Neural progenitor cell (in vitro differentiated cells): Measurements from ENCODE around the gene WRAP73. TPM values are rescaled to one million over a fixed set of nuclear protein-coding genes. Genes with fewer than 3 reads are reported as not detected.

Source experiments
- DNase-seq: peaks from one replicate; pipeline ENCODE4 v3.0.0-alpha.2; 2016; ENCODE audit warnings: low spot score
- H2AFZ ChIP-seq: fragments of 200-600 bp; sonication (generic); replicated peaks from 2 replicates; pipeline ENCODE4 v1.6.1; 2016; ENCODE audit warnings: antibody characterized with exemption
- H3F3A ChIP-seq: fragments of 200-600 bp; sonication (generic); 2 replicates; pipeline ENCODE4 v1.6.1; 2016; ENCODE audit warnings: antibody characterized with exemption, low read depth
- H3K27ac ChIP-seq: fragments of 200-600 bp; sonication (generic); 2 replicates; pipeline ENCODE4 v1.5.1; 2016; ENCODE audit warnings: mild to moderate bottlenecking
- H3K27me3 ChIP-seq: fragments of 200-600 bp; sonication (generic); 2 replicates; pipeline ENCODE4 v1.6.1; 2016; ENCODE audit warnings: mild to moderate bottlenecking, moderate library complexity
- H3K36me3 ChIP-seq: fragments of 200-600 bp; sonication (generic); 2 replicates; pipeline ENCODE4 v1.5.1; 2016
- H3K4me1 ChIP-seq: fragments of 200-600 bp; sonication (generic); 2 replicates; pipeline ENCODE4 v1.6.1; 2016; ENCODE audit warnings: mixed run types
- H3K4me2 ChIP-seq: fragments of 200-600 bp; sonication (generic); 2 replicates; pipeline ENCODE4 v1.6.1; 2016
- H3K4me3 ChIP-seq: fragments of 200-600 bp; sonication (generic); 2 replicates; pipeline ENCODE4 v1.5.1; 2016
- H3K79me2 ChIP-seq: fragments of 200-600 bp; sonication (generic); 2 replicates; pipeline ENCODE4 v1.6.1; 2016; ENCODE audit warnings: low read depth
- H3K9ac ChIP-seq: fragments of 200-600 bp; sonication (generic); 2 replicates; pipeline ENCODE4 v1.6.1; 2016
- H3K9me3 ChIP-seq: fragments of 200-600 bp; sonication (generic); 2 replicates; pipeline ENCODE4 v1.5.1; 2016; ENCODE audit warnings: low read depth
- H4K20me1 ChIP-seq: fragments of 200-600 bp; sonication (generic); 2 replicates; pipeline ENCODE4 v1.6.1; 2016; ENCODE audit warnings: low read depth
- H3K27ac Mint-ChIP-seq: 3 replicates; pipeline ENCODE4 v1.8.0; 2021; ENCODE audit warnings: mixed read lengths
- H3K27me3 Mint-ChIP-seq: 2 replicates; pipeline ENCODE4 v1.8.0; 2022; ENCODE audit warnings: low read depth, mild to moderate bottlenecking, inconsistent platforms, moderate library complexity, mixed read lengths; ENCODE audit not compliant: insufficient read depth
- H3K36me3 Mint-ChIP-seq: 3 replicates; pipeline ENCODE4 v1.8.0; 2021; ENCODE audit warnings: mixed read lengths
- H3K4me1 Mint-ChIP-seq: 3 replicates; pipeline ENCODE4 v1.8.0; 2021; ENCODE audit warnings: mixed read lengths
- H3K4me3 Mint-ChIP-seq: 3 replicates; pipeline ENCODE4 v1.8.0; 2021; ENCODE audit warnings: mild to moderate bottlenecking, moderate library complexity, mixed read lengths
- H3K9me3 Mint-ChIP-seq: 3 replicates; pipeline ENCODE4 v1.8.0; 2020; ENCODE audit warnings: mixed read lengths
- EZH2 ChIP-seq: fragments of 200-600 bp; sonication (generic); IDR thresholded peaks from 2 replicates; pipeline ENCODE4 v1.6.1; 2017; ENCODE audit warnings: antibody characterized with exemption, mild to moderate bottlenecking, moderate library complexity
- EZH2phosphoT487 ChIP-seq: fragments of 200-600 bp; sonication (generic); IDR thresholded peaks from 2 replicates; pipeline ENCODE4 v1.6.1; 2017; ENCODE audit warnings: antibody characterized with exemption
- total RNA-seq: library from RNA; depleted of rRNA; stranded (reverse); fragments of >200 nt; gene quantifications from 2 replicates; pipeline ENCODE4 v1.2.3, GENCODE V29; 2015; ENCODE audit warnings: low replicate concordance
- TF ChIP-seq, protein P1 (sequence below): fragments of 200-600 bp; sonication (generic); IDR thresholded peaks from 2 replicates; pipeline ENCODE4 v1.5.1; 2017; ENCODE audit warnings: antibody characterized with exemption, mild to moderate bottlenecking

The WRAP73 gene
- total RNA-seq, 1 donor from 2014 or later: 12.0 TPM

GRCh38 chr1:3661631-3662030 is 11.7 kb upstream of the WRAP73 start:
- TF ChIP-seq EZH2 (no peak), EZH2phosphoT487 (no peak)
- TF ChIP-seq, protein P1, sequence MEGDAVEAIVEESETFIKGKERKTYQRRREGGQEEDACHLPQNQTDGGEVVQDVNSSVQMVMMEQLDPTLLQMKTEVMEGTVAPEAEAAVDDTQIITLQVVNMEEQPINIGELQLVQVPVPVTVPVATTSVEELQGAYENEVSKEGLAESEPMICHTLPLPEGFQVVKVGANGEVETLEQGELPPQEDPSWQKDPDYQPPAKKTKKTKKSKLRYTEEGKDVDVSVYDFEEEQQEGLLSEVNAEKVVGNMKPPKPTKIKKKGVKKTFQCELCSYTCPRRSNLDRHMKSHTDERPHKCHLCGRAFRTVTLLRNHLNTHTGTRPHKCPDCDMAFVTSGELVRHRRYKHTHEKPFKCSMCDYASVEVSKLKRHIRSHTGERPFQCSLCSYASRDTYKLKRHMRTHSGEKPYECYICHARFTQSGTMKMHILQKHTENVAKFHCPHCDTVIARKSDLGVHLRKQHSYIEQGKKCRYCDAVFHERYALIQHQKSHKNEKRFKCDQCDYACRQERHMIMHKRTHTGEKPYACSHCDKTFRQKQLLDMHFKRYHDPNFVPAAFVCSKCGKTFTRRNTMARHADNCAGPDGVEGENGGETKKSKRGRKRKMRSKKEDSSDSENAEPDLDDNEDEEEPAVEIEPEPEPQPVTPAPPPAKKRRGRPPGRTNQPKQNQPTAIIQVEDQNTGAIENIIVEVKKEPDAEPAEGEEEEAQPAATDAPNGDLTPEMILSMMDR: no peak

GRCh38 chr1:3660704-3661103 is 10.8 kb upstream of the WRAP73 start:
- no peaks in the 10 kb centered on the region for H3K36me3 ChIP-seq
- H3K9me3 Mint-ChIP-seq: no peaks in the 10 kb centered on the region
- H3K4me1 Mint-ChIP-seq: peaks cover 3% of the 10 kb centered on the region
- no peaks in the 10 kb centered on the region for H3F3A ChIP-seq
- H3K27me3 Mint-ChIP-seq: peaks cover 19% of the 10 kb centered on the region
- H2AFZ ChIP-seq: no peak overlapping the region
- no peaks in the 10 kb centered on the region for H3K79me2 ChIP-seq
- no peak overlapping the region for H3K4me2 ChIP-seq
- H3K4me3 ChIP-seq: no peak overlapping the region
- no peak for DNase-seq
- no peaks in the 10 kb centered on the region for H3K9me3 ChIP-seq
- H3K27me3 ChIP-seq: peaks cover 63% of the 10 kb centered on the region
- H4K20me1 ChIP-seq: no peaks in the 10 kb centered on the region
- no peak overlapping the region for H3K27ac ChIP-seq
- H3K27ac Mint-ChIP-seq: no peak overlapping the region
- no peaks in the 10 kb centered on the region for H3K4me1 ChIP-seq
- no peak overlapping the region for H3K9ac ChIP-seq
- H3K36me3 Mint-ChIP-seq: no peaks in the 10 kb centered on the region
- no peak overlapping the region for H3K4me3 Mint-ChIP-seq
- TF ChIP-seq EZH2phosphoT487: no peak
- TF ChIP-seq, protein P1: no peak
- no peak for TF ChIP-seq EZH2

More at GRCh38 chr1:3661631-3662030, 11.7 kb upstream of the WRAP73 start:
- Histone ChIP-seq H3K36me3 (no peaks in the 10 kb centered on the region), H3F3A (no peaks in the 10 kb centered on the region), H3K79me2 (no peaks in the 10 kb centered on the region), H3K4me3 (no peak overlapping the region), H2AFZ (no peak overlapping the region), H3K9ac (no peak overlapping the region), H4K20me1 (no peaks in the 10 kb centered on the region), H3K9me3 (no peaks in the 10 kb centered on the region), H3K27ac (no peak overlapping the region), H3K4me2 (no peak overlapping the region), H3K4me1 (no peaks in the 10 kb centered on the region), H3K27me3 (peaks cover 54% of the 10 kb centered on the region)
- H3K4me1 Mint-ChIP-seq: peaks cover 9% of the 10 kb centered on the region
- no peak overlapping the region for H3K27ac Mint-ChIP-seq
- H3K36me3 Mint-ChIP-seq: no peaks in the 10 kb centered on the region
- H3K9me3 Mint-ChIP-seq: no peaks in the 10 kb centered on the region
- H3K4me3 Mint-ChIP-seq: no peak overlapping the region
- DNase-seq: no peak
- H3K27me3 Mint-ChIP-seq: peaks cover 11% of the 10 kb centered on the region

GRCh38 chr1:3659093-3659492 is 9.2 kb upstream of the WRAP73 start:
- Histone ChIP-seq H3K79me2 (no peaks in the 10 kb centered on the region), H3F3A (no peaks in the 10 kb centered on the region), H2AFZ (no peak overlapping the region), H3K27me3 (peaks cover 79% of the 10 kb centered on the region), H3K27ac (no peak overlapping the region), H3K9me3 (no peaks in the 10 kb centered on the region), H3K4me2 (no peak overlapping the region), H3K4me3 (no peak overlapping the region), H3K4me1 (no peaks in the 10 kb centered on the region), H3K9ac (no peak overlapping the region), H3K36me3 (no peaks in the 10 kb centered on the region), H4K20me1 (no peaks in the 10 kb centered on the region)
- no peak for DNase-seq
- H3K9me3 Mint-ChIP-seq: no peaks in the 10 kb centered on the region
- H3K27me3 Mint-ChIP-seq: peaks cover 34% of the 10 kb centered on the region
- TF ChIP-seq, protein P1: no peak
- TF ChIP-seq EZH2phosphoT487 (no peak), EZH2 (no peak)
- no peak overlapping the region for H3K27ac Mint-ChIP-seq
- peaks cover 3% of the 10 kb centered on the region for H3K4me1 Mint-ChIP-seq
- no peaks in the 10 kb centered on the region for H3K36me3 Mint-ChIP-seq
- no peak overlapping the region for H3K4me3 Mint-ChIP-seq
